Lung microvascular endothelial cell (primary cell): Measurements from ENCODE around the gene MALRD1. TPM values are rescaled to one million over a fixed set of nuclear protein-coding genes. Genes with fewer than 3 reads are reported as not detected.

Experiments used
- DNase-seq, 2 donors: peaks; one replicate each; pipeline versions ENCODE4 v3.0.0 to v3.0.0-alpha.2; 2010; ENCODE audit warnings: low read depth in 2 of 2
- total RNA-seq: library from RNA; depleted of rRNA; stranded (reverse); fragments of >200 nt; gene quantifications from 2 replicates; pipeline ENCODE4 v1.2.1, GENCODE V29; 2014

Gene MALRD1
- total RNA-seq, 1 donor from 2014 or later, result not detected

GRCh38 chr10:19638896-19639233 lies 590.3 kb downstream of the MALRD1 start:
- DNase-seq, result no peak

- no peak for DNase-seq
These were observed 592.1 kb downstream of the MALRD1 start for GRCh38 chr10:19640566-19641263.

- DNase-seq, result no peak
These were observed 602.9 kb downstream of the MALRD1 start for GRCh38 chr10:19651549-19651948.

- DNase-seq, result no peak
These were observed 604.1 kb downstream of the MALRD1 start for GRCh38 chr10:19652750-19653149.

- DNase-seq, result no peak
These were observed 605.3 kb downstream of the MALRD1 start for GRCh38 chr10:19653931-19654330.

- DNase-seq, result no peak
These were observed 606.0 kb downstream of the MALRD1 start for GRCh38 chr10:19654576-19654975.

- DNase-seq, result no peak
These were observed 607.9 kb downstream of the MALRD1 start for GRCh38 chr10:19656420-19657042.

GRCh38 chr10:19658131-19658530 lies 609.5 kb downstream of the MALRD1 start:
- no peak for DNase-seq

GRCh38 chr10:19658622-19659233 lies 610.1 kb downstream of the MALRD1 start:
- DNase-seq, result no peak

GRCh38 chr10:19659920-19660655 lies 611.5 kb downstream of the MALRD1 start:
- DNase-seq, result no peak

- no peak for DNase-seq
These were observed 614.7 kb downstream of the MALRD1 start for GRCh38 chr10:19663344-19663743.

- DNase-seq, result no peak
These were observed 619.5 kb downstream of the MALRD1 start for GRCh38 chr10:19668116-19668515.

- DNase-seq, result no peak
These were observed 627.5 kb downstream of the MALRD1 start for GRCh38 chr10:19676063-19676462.

- DNase-seq, result no peak
These were observed 634.8 kb downstream of the MALRD1 start for GRCh38 chr10:19683356-19683755.

- DNase-seq, result no peak
These were observed 635.4 kb downstream of the MALRD1 start for GRCh38 chr10:19683960-19684359.

GRCh38 chr10:19688344-19688743 lies 639.7 kb downstream of the MALRD1 start:
- no peak for DNase-seq

GRCh38 chr10:19689231-19689630 lies 640.6 kb downstream of the MALRD1 start:
- DNase-seq, result no peak

GRCh38 chr10:19699299-19699698 lies 650.7 kb downstream of the MALRD1 start:
- no peak for DNase-seq

GRCh38 chr10:19701427-19702052 lies 652.9 kb downstream of the MALRD1 start:
- no peak for DNase-seq

GRCh38 chr10:19702215-19702614 lies 653.6 kb downstream of the MALRD1 start:
- DNase-seq, result no peak

GRCh38 chr10:19704544-19704943 lies 655.9 kb downstream of the MALRD1 start:
- DNase-seq, result no peak

GRCh38 chr10:19705250-19705649 lies 656.6 kb downstream of the MALRD1 start:
- DNase-seq, result no peak
